Activated T-cell treated with anti-CD3 and anti-CD28 coated beads for 4 hours (primary cell): Measurements from ENCODE around the gene ECD.
"Not testable (repeated sequence)": the region's sequence is repeated elsewhere in the genome, so short reads cannot be mapped to it uniquely, and the experiment has no call there.

Experiments
- DNase-seq: peaks from one replicate; pipeline ENCODE4 v3.0.0-alpha.2; 2020

Gene ECD

GRCh38 chr10:73156054-73156453 lies 11.8 kb downstream of the ECD start:
- DNase-seq = no peak

DNA sequence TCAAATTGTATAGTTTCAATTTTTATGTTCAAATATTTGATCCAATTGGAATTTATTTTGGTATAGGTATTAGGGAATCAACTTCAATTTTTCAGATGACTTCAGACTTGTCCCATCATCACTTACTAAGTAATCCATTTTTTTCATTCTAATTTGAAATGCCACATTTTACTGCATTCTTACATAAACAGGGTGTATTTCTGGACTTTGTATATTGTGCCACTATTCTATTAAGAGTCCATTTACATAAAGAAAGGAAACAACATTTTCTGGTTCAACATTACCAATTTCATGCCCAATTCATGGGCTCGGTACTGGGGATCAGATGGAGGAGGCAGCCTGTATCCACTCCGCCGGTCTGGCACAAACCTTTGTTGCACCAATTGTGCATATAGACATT lies 15.8 kb downstream of the ECD start:
- DNase-seq = no peak

GRCh38 chr10:73150633-73151413 lies 17.0 kb downstream of the ECD start:
- not testable (repeated sequence) for DNase-seq

DNA sequence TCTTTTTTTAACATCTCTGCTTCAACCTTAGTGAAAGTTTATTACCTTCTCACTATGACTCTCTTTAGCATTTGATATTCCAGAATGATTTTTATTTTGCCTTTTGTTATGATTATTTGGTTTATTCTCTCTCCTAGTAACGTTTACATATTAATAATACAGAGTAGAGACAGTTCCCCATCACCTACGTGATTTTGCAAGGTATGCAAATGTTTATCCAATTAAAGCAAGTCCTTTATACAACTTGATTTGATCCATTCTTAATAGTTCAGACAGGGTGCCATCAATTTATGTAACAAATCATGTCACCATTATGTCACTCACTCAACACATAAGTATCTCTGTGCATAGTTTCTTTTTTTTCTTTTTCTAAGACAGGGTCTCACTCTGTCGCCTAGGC lies 26.2 kb downstream of the ECD start:
- no peak for DNase-seq

DNA sequence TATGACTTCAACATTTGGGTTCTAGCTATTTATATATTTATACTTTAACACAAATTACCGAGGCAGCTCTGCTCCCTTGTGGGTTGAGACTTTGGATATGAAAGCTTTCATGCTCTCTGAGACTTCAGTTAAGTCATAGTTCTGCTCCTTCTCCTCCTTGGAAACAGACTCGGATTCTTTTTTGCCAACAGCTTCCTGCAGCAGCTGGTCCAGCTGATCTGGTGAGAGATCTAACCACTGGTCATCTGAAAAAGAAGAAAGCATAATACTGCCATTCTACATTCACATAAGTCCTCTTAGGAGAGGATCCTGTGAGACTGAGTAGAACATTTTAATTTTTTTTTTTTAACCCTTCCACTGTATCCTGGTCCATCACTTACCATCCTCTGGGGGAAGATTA lies 28.6 kb downstream of the ECD start:
- no peak for DNase-seq

- no peak for DNase-seq
These were observed 31.2 kb downstream of the ECD start for GRCh38 chr10:73136627-73137026.

GRCh38 chr10:73134727-73135126 lies 33.1 kb downstream of the ECD start:
- DNase-seq = no peak

GRCh38 chr10:73131913-73132686 lies 35.7 kb downstream of the ECD start:
- no peak for DNase-seq

GRCh38 chr10:73131301-73131700 lies 36.5 kb downstream of the ECD start:
- DNase-seq = no peak

DNA sequence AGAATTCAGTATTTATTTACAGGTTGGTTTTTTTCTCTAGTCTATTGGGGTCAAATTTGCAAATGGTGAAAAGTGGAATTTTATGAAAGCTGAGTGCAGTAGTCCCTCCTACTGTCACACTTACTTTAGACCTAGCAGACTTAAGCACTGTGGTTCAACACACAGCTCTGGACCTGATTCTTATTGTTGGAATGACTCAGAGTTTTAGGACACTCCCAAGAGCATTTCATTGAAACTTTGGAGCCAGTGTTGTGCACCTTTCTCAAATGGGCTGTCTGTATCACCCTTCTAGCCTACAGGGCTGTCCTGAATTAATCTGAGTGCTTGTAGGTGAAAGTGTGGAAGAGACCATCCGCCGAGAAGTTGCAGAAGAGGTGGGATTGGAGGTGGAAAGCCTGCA lies 41.5 kb downstream of the ECD start:
- no peak for DNase-seq

DNA sequence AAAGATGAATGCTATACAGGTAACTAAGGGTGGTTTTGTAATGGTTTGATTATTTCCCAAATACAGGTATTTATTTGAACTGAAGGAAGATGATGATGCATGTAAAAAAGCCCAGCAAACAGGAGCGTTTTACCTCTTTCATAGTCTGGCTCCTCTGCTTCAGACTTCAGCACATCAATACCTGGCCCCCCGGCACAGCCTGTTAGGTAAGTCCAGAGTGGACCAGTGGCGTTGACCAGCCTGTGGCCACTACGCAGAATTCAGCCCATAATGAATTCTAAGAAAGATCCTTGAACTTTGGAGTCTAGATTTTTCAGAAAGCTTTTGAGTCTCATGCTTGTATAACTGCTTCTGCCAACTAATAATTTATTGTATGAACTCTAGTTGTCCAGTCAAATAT lies 47.9 kb downstream of the ECD start:
- no peak for DNase-seq

- DNase-seq = no peak
These were observed 48.4 kb downstream of the ECD start for GRCh38 chr10:73119457-73119856.

DNA sequence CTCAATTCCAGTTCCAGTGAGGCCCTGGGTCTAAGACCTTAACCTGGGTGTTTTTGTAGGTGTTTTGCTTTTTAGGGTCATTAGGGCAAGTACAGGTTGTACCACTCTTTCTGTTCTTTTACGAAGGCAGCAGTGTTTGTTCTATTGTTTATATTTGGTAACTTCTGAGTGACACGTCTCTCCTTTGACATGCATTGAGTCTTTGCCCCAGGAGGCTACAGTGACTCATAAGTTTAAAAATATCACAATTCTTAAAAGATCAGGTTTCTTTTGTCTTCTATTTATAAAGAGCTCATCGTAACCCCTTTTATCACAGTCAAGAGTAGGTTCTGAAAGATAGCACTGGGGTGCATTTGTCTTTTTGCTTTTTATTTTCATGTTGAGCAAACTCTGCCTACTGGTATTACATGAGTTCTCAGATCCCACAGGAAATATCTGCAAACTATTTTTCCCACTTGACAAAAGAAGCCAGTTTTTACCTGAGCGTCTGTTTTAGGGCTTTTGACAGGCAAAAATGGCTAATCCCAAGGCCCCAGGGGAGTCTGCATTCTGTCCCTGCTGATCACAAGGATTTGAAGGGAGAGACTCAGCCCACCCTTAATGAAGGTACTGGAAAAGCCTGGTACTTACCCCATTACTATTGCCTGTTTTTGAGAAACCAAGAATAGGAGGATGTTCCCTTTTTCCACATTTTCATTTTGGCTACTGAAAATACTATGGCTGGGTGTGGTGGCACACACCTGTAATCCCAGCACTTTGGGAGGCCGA lies 49.6 kb downstream of the ECD start:
- no peak for DNase-seq

DNA sequence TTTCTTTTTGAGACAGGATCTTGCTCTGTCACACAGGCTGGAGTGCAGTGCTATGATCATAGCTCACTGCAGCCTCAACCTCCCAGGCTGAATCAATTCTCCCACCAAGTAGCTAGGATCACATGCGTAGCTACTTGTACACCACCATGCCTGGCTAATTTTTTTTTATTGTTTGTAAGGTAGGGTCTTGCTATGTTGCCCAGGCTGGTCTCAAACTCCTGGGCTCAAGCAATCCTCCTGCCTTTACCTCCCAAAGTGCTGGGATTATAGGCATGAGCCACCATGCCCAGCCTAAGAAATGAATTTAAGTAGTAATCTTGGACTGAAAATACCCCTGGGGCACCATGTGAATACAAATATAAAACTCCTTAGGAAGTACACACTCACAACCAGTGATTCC lies 51.8 kb downstream of the ECD start:
- no peak for DNase-seq

DNA sequence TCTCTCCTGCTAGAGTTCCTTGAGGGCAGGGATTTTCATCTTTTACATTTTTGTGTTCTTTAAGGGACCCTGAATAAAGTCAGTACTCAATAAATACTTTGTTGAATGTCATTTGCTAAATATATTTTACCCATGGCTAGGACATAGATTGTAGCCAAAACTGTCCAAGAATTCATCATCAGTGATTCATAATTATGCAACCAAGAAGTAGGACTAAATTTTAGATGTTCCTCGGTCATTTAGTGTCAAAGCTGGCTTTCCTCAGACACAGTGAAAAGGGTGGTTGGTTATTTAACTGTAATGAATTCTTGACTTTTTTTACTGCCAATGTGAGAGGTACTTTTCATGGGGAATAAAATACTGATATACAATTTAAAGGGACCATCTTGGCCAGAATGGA lies 54.3 kb downstream of the ECD start:
- no peak for DNase-seq

DNA sequence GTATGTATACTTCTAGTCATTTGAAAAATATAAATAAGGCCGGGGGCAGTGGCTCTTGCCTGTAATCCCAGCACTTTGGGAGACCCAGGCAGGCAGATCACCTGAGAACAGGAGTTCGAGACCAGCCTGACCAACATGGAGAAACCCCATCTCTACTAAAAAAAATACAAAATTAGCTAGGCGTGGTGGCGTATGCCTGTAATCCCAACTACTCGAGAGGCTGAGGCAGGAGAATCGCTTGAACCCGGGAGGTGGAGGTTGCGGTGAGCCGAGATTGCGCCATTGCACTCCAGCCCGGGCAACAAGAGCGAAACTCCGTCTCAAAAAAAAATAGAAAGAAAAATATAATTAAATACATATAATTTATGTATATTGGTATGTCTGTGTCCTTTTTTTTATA lies 55.8 kb downstream of the ECD start:
- DNase-seq = not testable (repeated sequence)

- DNase-seq = peak; percentile 18
These were observed 57.4 kb downstream of the ECD start, which contains the start of gene NUDT13 for GRCh38 chr10:73110345-73110849. Gene NUDT13, plus strand, starts transcription at chr10:73110455. Its CDS starts 3,911 bp downstream, at chr10:73114366.

DNA sequence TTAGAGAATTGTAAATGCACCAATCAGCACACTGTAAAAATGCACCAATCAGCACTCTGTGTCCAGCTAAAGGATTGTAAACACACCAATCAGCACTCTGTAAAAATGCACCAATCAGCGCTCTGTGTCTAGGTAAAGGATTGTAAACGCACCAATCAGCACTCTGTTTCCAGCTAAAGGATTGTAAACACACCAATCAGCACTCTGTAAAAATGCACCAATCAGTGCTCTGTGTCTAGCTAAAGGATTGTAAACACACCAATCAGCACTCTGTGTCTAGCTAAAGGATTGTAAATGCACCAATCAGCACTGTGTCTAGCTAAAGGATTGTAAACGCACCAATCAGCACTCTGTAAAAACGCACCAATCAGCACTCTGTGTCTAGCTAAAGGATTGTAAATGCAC lies 58.6 kb downstream of the ECD start:
- DNase-seq = not testable (repeated sequence)

- DNase-seq = no peak
These were observed 61.5 kb downstream of the ECD start for GRCh38 chr10:73106301-73106700.

DNA sequence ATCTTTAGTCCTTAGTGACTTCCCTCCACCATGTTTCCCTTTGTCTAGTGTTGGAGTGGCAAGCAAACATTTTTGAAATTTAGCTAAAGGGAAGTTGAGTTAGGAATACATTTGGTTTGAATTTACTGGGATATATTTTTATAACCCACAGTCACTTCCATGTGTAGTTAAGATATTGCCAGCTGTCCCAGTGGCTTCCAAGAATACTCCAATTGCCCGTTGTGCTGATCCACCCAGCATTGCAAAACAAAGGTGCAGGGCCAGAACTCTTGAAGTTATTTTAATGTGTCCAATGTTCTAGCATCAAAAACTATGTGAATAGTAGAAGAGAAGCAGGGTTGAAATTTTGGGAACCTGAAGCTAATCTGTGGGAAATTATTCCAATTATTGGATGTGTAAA lies 68.7 kb downstream of the ECD start:
- no peak for DNase-seq

GRCh38 chr10:73097305-73097670 lies 70.5 kb downstream of the ECD start:
- no peak for DNase-seq

DNA sequence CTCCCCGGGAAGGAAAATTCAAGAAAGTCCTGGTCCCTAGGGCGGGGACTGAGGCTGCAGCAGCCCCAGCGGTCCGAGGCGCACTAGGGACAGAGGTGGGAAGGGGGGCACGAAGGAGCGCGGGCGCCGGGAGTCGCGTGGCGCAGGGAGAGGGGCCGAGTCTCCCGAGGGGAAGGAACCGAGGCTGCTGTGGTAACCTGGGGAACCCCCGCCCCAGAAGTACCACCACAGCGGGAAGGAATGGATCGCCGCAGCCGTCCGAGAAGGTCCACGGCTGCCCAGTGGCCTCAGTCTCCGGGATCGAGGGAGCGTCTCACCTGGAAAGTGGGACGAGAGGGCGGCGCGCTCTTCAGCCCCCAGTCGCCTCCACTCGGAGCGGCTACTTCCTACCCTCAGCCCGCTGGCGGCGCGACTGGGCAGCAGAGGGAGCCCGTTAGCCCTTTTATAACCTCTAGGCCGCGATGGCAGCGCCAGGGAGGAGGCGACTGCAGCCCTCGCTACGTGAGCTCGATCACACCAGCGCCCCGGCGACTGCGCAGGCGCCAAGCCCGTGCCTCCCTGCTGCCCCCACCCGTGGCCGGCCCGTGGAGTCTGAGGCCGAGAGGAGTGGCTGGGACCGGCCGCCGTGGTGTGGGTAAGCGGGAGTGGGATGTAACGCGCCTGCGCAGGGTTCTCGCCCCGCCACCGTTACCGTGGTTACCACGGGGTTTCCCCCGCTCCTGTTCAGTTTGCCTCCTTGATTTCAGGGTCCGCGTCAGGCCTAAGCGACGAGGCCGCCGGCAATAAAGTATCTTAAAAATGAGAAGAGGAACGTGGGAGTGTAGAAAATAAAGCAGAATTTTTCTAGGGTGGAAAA lies 71.1 kb downstream of the ECD start, which contains the start of gene P4HA1:
P4HA1 (minus strand) TSS at position 418 of the 856 bp plus-strand sequence. CDS start 21,983 bp downstream, outside the sequence.
- DNase-seq = peak; percentile 95
